AG10803 (cell line): ENCODE data around the gene ATP13A5.

ENCODE experiments used
- DNase-seq: peaks from one replicate; pipeline ENCODE4 v3.0.0; 2010; ENCODE audit warnings: low read depth
- H3K4me3 ChIP-seq: 2 replicates; pipeline ENCODE4 v1.5.1; 2011; ENCODE audit warnings: mild to moderate bottlenecking, low read length, control low read depth
- CTCF ChIP-seq: conservative IDR thresholded peaks from 2 replicates; pipeline ENCODE4 v1.5.1; 2011; ENCODE audit warnings: mild to moderate bottlenecking, low read length, control low read depth, inconsistent platforms

Gene ATP13A5

GRCh38 chr3:193400304-193400703 is 21.8 kb upstream of the ATP13A5 start:
- TF ChIP-seq CTCF: no peak
- H3K4me3 ChIP-seq: no peak overlapping the region
- no peak for DNase-seq

GRCh38 chr3:193396451-193397244 is 18.1 kb upstream of the ATP13A5 start:
- TF ChIP-seq CTCF: no peak
- no peak for DNase-seq
- H3K4me3 ChIP-seq: no peak overlapping the region

GRCh38 chr3:193391902-193392301 is 13.3 kb upstream of the ATP13A5 start:
- no peak overlapping the region for H3K4me3 ChIP-seq
- DNase-seq: no peak
- TF ChIP-seq CTCF: no peak

- no peak for DNase-seq
- H3K4me3 ChIP-seq: no peak overlapping the region
- no peak for TF ChIP-seq CTCF
Measured at GRCh38 chr3:193389335-193389734, 10.8 kb upstream of the ATP13A5 start.

- no peak overlapping the region for H3K4me3 ChIP-seq
- DNase-seq: no peak
- no peak for TF ChIP-seq CTCF
Measured at GRCh38 chr3:193388361-193388760, 9.8 kb upstream of the ATP13A5 start.

- H3K4me3 ChIP-seq: no peak overlapping the region
- TF ChIP-seq CTCF: no peak
- no peak for DNase-seq
Measured at GRCh38 chr3:193387596-193387995, 9.0 kb upstream of the ATP13A5 start.

- H3K4me3 ChIP-seq: no peak overlapping the region
- no peak for DNase-seq
- no peak for TF ChIP-seq CTCF
Measured at GRCh38 chr3:193377591-193377990, 962 bp downstream of the ATP13A5 start.
